Mesenteric fat pad (tissue), 1 donor: ENCODE results near the gene NTRK1. TPM values are rescaled to one million over a fixed set of nuclear protein-coding genes. Genes with fewer than 3 reads are reported as not detected.

Experiments
- DNase-seq: peaks from one replicate; pipeline ENCODE4 v3.0.0-alpha.2; 2020; ENCODE audit warnings: low spot score
- total RNA-seq: library from RNA; stranded (reverse); fragmentation: NEBNext Ultra II Directional; extraction: Animal tissue kit (Norgen Biotek cat#: 25700); gene quantifications from one replicate; pipeline ENCODE4 v1.2.1, GENCODE V29; 2021
- donor health status: DM: yes; HTN: yes; CAD: no.

NTRK1 gene
- total RNA-seq, 1 donor from 2014 or later = 1.8 TPM

- no peak for DNase-seq
These were observed 23.8 kb upstream of the NTRK1 start for GRCh38 chr1:156836892-156837291.

- no peak for DNase-seq
These were observed 21.7 kb upstream of the NTRK1 start for GRCh38 chr1:156838972-156839371.

GRCh38 chr1:156839426-156840109 is 21.1 kb upstream of the NTRK1 start:
- DNase-seq = no peak

- DNase-seq = no peak
These were observed 20.3 kb upstream of the NTRK1 start for GRCh38 chr1:156840186-156840897.

- no peak for DNase-seq
These were observed 19.8 kb upstream of the NTRK1 start for GRCh38 chr1:156840898-156841279.

GRCh38 chr1:156841295-156841855 is 19.3 kb upstream of the NTRK1 start:
- no peak for DNase-seq

- DNase-seq = no peak
These were observed 17.9 kb upstream of the NTRK1 start for GRCh38 chr1:156842618-156843300.

- no peak for DNase-seq
These were observed 16.6 kb upstream of the NTRK1 start for GRCh38 chr1:156844102-156844501.

- no peak for DNase-seq
These were observed 16.0 kb upstream of the NTRK1 start for GRCh38 chr1:156844638-156845037.

GRCh38 chr1:156845055-156845952 is 15.4 kb upstream of the NTRK1 start:
- DNase-seq = no peak

GRCh38 chr1:156845953-156846545 is 14.6 kb upstream of the NTRK1 start:
- no peak for DNase-seq

- DNase-seq = no peak
These were observed 14.0 kb upstream of the NTRK1 start for GRCh38 chr1:156846643-156847042.

GRCh38 chr1:156847591-156848460 is 12.8 kb upstream of the NTRK1 start:
- DNase-seq = no peak

GRCh38 chr1:156848461-156849150 is 12.1 kb upstream of the NTRK1 start:
- no peak for DNase-seq

GRCh38 chr1:156849151-156849496 is 11.5 kb upstream of the NTRK1 start:
- no peak for DNase-seq

- DNase-seq = no peak
These were observed 8.8 kb upstream of the NTRK1 start for GRCh38 chr1:156851779-156852417.

GRCh38 chr1:156852418-156852874 is 8.2 kb upstream of the NTRK1 start:
- DNase-seq = no peak

GRCh38 chr1:156853761-156854160 is 6.9 kb upstream of the NTRK1 start:
- DNase-seq = no peak
